GM23248 (cell line): Measurements from ENCODE around the gene RXRB. TPM values are rescaled to one million over a fixed set of nuclear protein-coding genes. Genes with fewer than 3 reads are reported as not detected.

ENCODE experiments used
- DNase-seq: peaks from one replicate; pipeline ENCODE4 v3.0.0-alpha.2; 2015
- H2AFZ ChIP-seq: fragments of 200-600 bp; sonication (generic); 2 replicates; pipeline ENCODE4 v1.6.1; 2016; ENCODE audit warnings: antibody characterized with exemption
- H3F3A ChIP-seq: fragments of 200-600 bp; sonication (generic); 2 replicates; pipeline ENCODE4 v1.6.1; 2016; ENCODE audit warnings: mild to moderate bottlenecking, antibody characterized with exemption, mixed run types; ENCODE audit not compliant: insufficient read depth
- H3K27ac ChIP-seq: fragments of 200-600 bp; sonication (generic); 2 replicates; pipeline ENCODE4 v1.5.1; 2016; ENCODE audit warnings: mild to moderate bottlenecking
- H3K27me3 ChIP-seq: fragments of 200-600 bp; sonication (generic); replicated peaks from 2 replicates; pipeline ENCODE4 v1.6.1; 2016; ENCODE audit warnings: mild to moderate bottlenecking; ENCODE audit not compliant: insufficient read depth
- H3K36me3 ChIP-seq: fragments of 200-600 bp; sonication (generic); 2 replicates; pipeline ENCODE4 v1.6.1; 2016; ENCODE audit warnings: low read depth, mild to moderate bottlenecking
- H3K4me1 ChIP-seq: fragments of 200-600 bp; sonication (generic); 2 replicates; pipeline ENCODE4 v1.6.1; 2016; ENCODE audit warnings: mild to moderate bottlenecking; ENCODE audit not compliant: insufficient read depth
- H3K4me2 ChIP-seq: fragments of 200-600 bp; sonication (generic); one replicate; pipeline ENCODE4 v1.6.1; 2016; ENCODE audit warnings: mild to moderate bottlenecking; ENCODE audit not compliant: unreplicated experiment
- H3K4me3 ChIP-seq: fragments of 200-600 bp; sonication (generic); 2 replicates; pipeline ENCODE4 v1.5.1; 2016; ENCODE audit warnings: mild to moderate bottlenecking
- H3K79me2 ChIP-seq: fragments of 200-600 bp; sonication (generic); 2 replicates; pipeline ENCODE4 v1.6.1; 2016; ENCODE audit warnings: mild to moderate bottlenecking; ENCODE audit not compliant: insufficient read depth
- H3K9ac ChIP-seq: fragments of 200-600 bp; sonication (generic); 2 replicates; pipeline ENCODE4 v1.6.1; 2016; ENCODE audit warnings: mild to moderate bottlenecking
- H3K9me2 ChIP-seq: fragments of 200-600 bp; sonication (generic); 2 replicates; pipeline ENCODE4 v1.6.1; 2016; ENCODE audit warnings: mixed run types, mild to moderate bottlenecking, moderate library complexity; ENCODE audit not compliant: insufficient read depth
- H3K9me3 ChIP-seq: fragments of 200-600 bp; sonication (generic); one replicate; pipeline ENCODE4 v1.6.1; 2017; ENCODE audit warnings: low read depth
- H4K20me1 ChIP-seq: fragments of 200-600 bp; sonication (generic); 2 replicates; pipeline ENCODE4 v1.6.0; 2016; ENCODE audit not compliant: insufficient read depth
- EZH2 ChIP-seq: fragments of 200-600 bp; sonication (generic); IDR thresholded peaks from 2 replicates; pipeline ENCODE4 v1.6.1; 2018; ENCODE audit warnings: antibody characterized with exemption, mild to moderate bottlenecking; ENCODE audit not compliant: insufficient read depth, poor library complexity, severe bottlenecking
- EZH2phosphoT487 ChIP-seq: fragments of 200-600 bp; sonication (generic); IDR thresholded peaks from 2 replicates; pipeline ENCODE4 v1.6.1; 2018; ENCODE audit warnings: antibody characterized with exemption, moderate library complexity, mild to moderate bottlenecking, low read depth; ENCODE audit not compliant: insufficient read depth
- WGBS, 2 experiments: methylation state at CpG; one replicate each; pipeline ENCODE4 v1.1.6; 2015 to 2017; ENCODE audit warnings: low lambda C conversion rate in 2 of 2, low coverage in 1 of 2; ENCODE audit errors: missing lambda C conversion rate in 2 of 2; 5-methylcytosine and 5-hydroxymethylcytosine counted together
- in situ Hi-C: fragments of 300-500 bp; cut with MboI; formaldehyde crosslinking; loops from 2 replicates; pipeline ENCODE4 v1.15.0; 2020
- polyA plus RNA-seq: library from polyadenylated mRNA; unstranded; fragments of >200 nt; fragmentation: Nextera tagmentation; extraction: Ambion mirVana; gene quantifications from 2 replicates; pipeline ENCODE4 v1.2.1, GENCODE V29; 2016
- total RNA-seq: library from RNA; depleted of rRNA; stranded (reverse); fragments of >200 nt; shearing (Covaris generic); gene quantifications from 2 replicates; pipeline ENCODE4 v1.2.3, GENCODE V29; 2014

Gene RXRB
- total and polyA plus RNA-seq, 2 experiments from 2014 or later: 27.7 to 28.1 TPM

- H3K36me3 ChIP-seq: no peaks in the 10 kb centered on the region
- H3K4me1 ChIP-seq: peaks cover 45% of the 10 kb centered on the region
- peak overlapping the region; percentile 98 for H3K27ac ChIP-seq
- peak overlapping the region; percentile 98 for H3K4me2 ChIP-seq
- no peaks in the 10 kb centered on the region for H3K27me3 ChIP-seq
- 1 to 3% methylated on average over 18 of the region's 18 CpGs for WGBS, 2 experiments
- peaks cover 14% of the 10 kb centered on the region for H3K79me2 ChIP-seq
- H3K4me3 ChIP-seq: peak overlapping the region; percentile 75
- peak overlapping the region; percentile 95 for H3K9ac ChIP-seq
- no peaks in the 10 kb centered on the region for H3K9me3 ChIP-seq
- no peaks in the 10 kb centered on the region for H4K20me1 ChIP-seq
- no peak for TF ChIP-seq EZH2phosphoT487
- no peak for TF ChIP-seq EZH2
- DNase-seq: peak; percentile 79
- peak overlapping the region; percentile 81 for H2AFZ ChIP-seq
- in situ Hi-C loops: loop anchor here (10.0 kb wide), 1 partner anchor 234 kb away; no protein-coding TSS in a partner anchor
- peaks cover 36% of the 10 kb centered on the region for H3F3A ChIP-seq
- no peaks in the 10 kb centered on the region for H3K9me2 ChIP-seq
Measured at GRCh38 chr6:33248643-33248931, 48.1 kb upstream of the RXRB start.

- Histone ChIP-seq H4K20me1 (no peaks in the 10 kb centered on the region), H3K4me3 (peak overlapping the region; percentile 75), H3K27ac (peak overlapping the region; percentile 98), H3K4me2 (peak overlapping the region; percentile 98), H3F3A (peaks cover 35% of the 10 kb centered on the region), H3K4me1 (peaks cover 41% of the 10 kb centered on the region), H3K36me3 (no peaks in the 10 kb centered on the region), H3K9me2 (no peaks in the 10 kb centered on the region), H3K27me3 (no peaks in the 10 kb centered on the region), H3K9ac (peak overlapping the region; percentile 95), H3K79me2 (peaks cover 14% of the 10 kb centered on the region), H2AFZ (peak overlapping the region; percentile 81), H3K9me3 (no peaks in the 10 kb centered on the region)
- 3 to 5% methylated on average over 14 to 28 of the region's 28 CpGs for WGBS, 2 experiments
- in situ Hi-C loops: loop anchor here (10.0 kb wide), 1 partner anchor 233 kb away; no protein-coding TSS in a partner anchor
- peak; percentile 89 for DNase-seq
- TF ChIP-seq EZH2phosphoT487: no peak
- no peak for TF ChIP-seq EZH2
Measured at GRCh38 chr6:33247977-33248642, 47.6 kb upstream of the RXRB start.

GRCh38 chr6:33243476-33243875, 43.0 kb upstream of the RXRB start:
- DNase-seq: no peak
- TF ChIP-seq EZH2phosphoT487: no peak
- no peak for TF ChIP-seq EZH2
- Histone ChIP-seq H4K20me1 (no peaks in the 10 kb centered on the region), H3K4me1 (0 out of 2 replicates have a peak, but pooled peaks cover 3% of the 10 kb centered on the region), H3K79me2 (no peaks in the 10 kb centered on the region), H3K9me2 (no peaks in the 10 kb centered on the region), H3K4me2 (no peak overlapping the region), H3K9me3 (no peaks in the 10 kb centered on the region), H3K36me3 (no peaks in the 10 kb centered on the region), H3K9ac (no peak overlapping the region), H3K27me3 (no peaks in the 10 kb centered on the region; the same call in 1 of the 2 replicates), H2AFZ (no peak overlapping the region), H3K4me3 (no peak overlapping the region), H3F3A (no peaks in the 10 kb centered on the region), H3K27ac (no peak overlapping the region)
- WGBS, 2 experiments: 4 to 7% methylated on average over 1 of the region's 1 CpG
- in situ Hi-C loops: loop anchor here (10.0 kb wide), 1 partner anchor 229 kb away; no protein-coding TSS in a partner anchor

- H3F3A ChIP-seq: no peaks in the 10 kb centered on the region
- H4K20me1 ChIP-seq: no peaks in the 10 kb centered on the region
- H3K4me1 ChIP-seq: no peaks in the 10 kb centered on the region
- H3K4me3 ChIP-seq: no peak overlapping the region
- no peaks in the 10 kb centered on the region for H3K9me2 ChIP-seq
- in situ Hi-C loops: loop anchor here (10.0 kb wide), 1 partner anchor 227 kb away; no protein-coding TSS in a partner anchor
- H2AFZ ChIP-seq: no peak overlapping the region
- H3K79me2 ChIP-seq: no peaks in the 10 kb centered on the region
- TF ChIP-seq EZH2phosphoT487 (no peak), EZH2 (no peak)
- H3K9ac ChIP-seq: no peak overlapping the region
- no peak for DNase-seq
- H3K27me3 ChIP-seq: peaks cover 7% of the 10 kb centered on the region; the same call in 1 of the 2 replicates
- no peaks in the 10 kb centered on the region for H3K36me3 ChIP-seq
- WGBS, 2 experiments: 52 to 54% methylated on average over 3 of the region's 3 CpGs
- H3K9me3 ChIP-seq: no peaks in the 10 kb centered on the region
- H3K4me2 ChIP-seq: no peak overlapping the region
- no peak overlapping the region for H3K27ac ChIP-seq
Measured at GRCh38 chr6:33241968-33242367, 41.5 kb upstream of the RXRB start.
